SJCRH30 (cell line): ENCODE results near the gene KCNB1. TPM values are rescaled to one million over a fixed set of nuclear protein-coding genes. Genes with fewer than 3 reads are reported as not detected.
A peak's percentile ranks its signal among the peaks of the same experiment; 100 is the strongest.

Experiments used
- DNase-seq, 2 experiments: peaks; one replicate each; pipeline ENCODE4 v3.0.0-alpha.2; 2015 to 2020
- H3K27ac ChIP-seq: fragments of 250-450 bp; sonication (Bioruptor Pico); 2 replicates; pipeline ENCODE4 v1.5.1; 2020; ENCODE audit warnings: mild to moderate bottlenecking, moderate library complexity
- H3K27me3 ChIP-seq: fragments of 250-450 bp; sonication (Bioruptor Pico); 2 replicates; pipeline ENCODE4 v1.5.1; 2020; ENCODE audit warnings: mild to moderate bottlenecking, moderate library complexity
- H3K36me3 ChIP-seq: fragments of 250-450 bp; sonication (Bioruptor Pico); 2 replicates; pipeline ENCODE4 v1.5.1; 2020; ENCODE audit warnings: mild to moderate bottlenecking, moderate library complexity
- H3K4me1 ChIP-seq: fragments of 250-450 bp; sonication (Bioruptor Pico); 2 replicates; pipeline ENCODE4 v1.5.1; 2020; ENCODE audit warnings: mild to moderate bottlenecking, moderate library complexity
- H3K4me3 ChIP-seq: fragments of 250-450 bp; sonication (Bioruptor Pico); 2 replicates; pipeline ENCODE4 v1.5.1; 2020; ENCODE audit warnings: mild to moderate bottlenecking, moderate library complexity
- H3K9me3 ChIP-seq: fragments of 250-450 bp; sonication (Bioruptor Pico); replicated peaks from 2 replicates; pipeline ENCODE4 v1.5.1; 2020; ENCODE audit warnings: mild to moderate bottlenecking, moderate library complexity
- total RNA-seq: library from RNA; depleted of rRNA; stranded (reverse); fragments of >200 nt; shearing (Covaris generic); gene quantifications from 2 replicates; pipeline ENCODE4 v1.2.3, GENCODE V29; 2014; rRNA removed

KCNB1 gene
- 0.10 and 0.30 TPM in 2 replicates for total RNA-seq

DNA sequence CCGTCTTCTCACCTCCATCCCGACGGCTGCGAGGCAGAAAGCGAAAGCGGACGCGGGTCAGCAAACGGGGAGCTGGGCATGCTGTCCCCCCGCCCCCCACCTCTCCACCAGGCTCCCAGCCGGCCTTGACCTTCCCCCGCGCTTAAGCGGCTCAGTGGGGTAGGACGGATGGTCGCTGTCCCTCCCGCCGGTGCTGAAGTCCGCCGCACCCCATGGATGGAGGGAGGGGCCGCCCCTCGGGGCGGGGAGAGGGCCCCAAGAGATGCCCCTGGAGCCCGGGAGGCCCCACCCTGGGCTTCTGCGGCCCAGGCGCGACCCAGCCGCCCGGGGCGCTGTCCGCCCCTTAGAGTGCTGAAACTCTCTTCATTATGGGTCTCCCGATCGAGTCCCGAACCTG is at the start of gene KCNB1:
Gene KCNB1, minus strand, starts transcription at position 48 of the 397 bp plus-strand sequence. CDS start 188 bp downstream, outside the sequence.
- Histone ChIP-seq H3K9me3 (no peaks in the 10 kb centered on the region), H3K27me3 (peaks cover 7% of the 10 kb centered on the region), H3K4me1 (peaks cover 5% of the 10 kb centered on the region), H3K27ac (no peak within 1 kb of the TSS), H3K36me3 (no peaks in the 10 kb centered on the region), H3K4me3 (no peak within 1 kb of the TSS)
- peak; percentile 73 to 77 for DNase-seq

DNA sequence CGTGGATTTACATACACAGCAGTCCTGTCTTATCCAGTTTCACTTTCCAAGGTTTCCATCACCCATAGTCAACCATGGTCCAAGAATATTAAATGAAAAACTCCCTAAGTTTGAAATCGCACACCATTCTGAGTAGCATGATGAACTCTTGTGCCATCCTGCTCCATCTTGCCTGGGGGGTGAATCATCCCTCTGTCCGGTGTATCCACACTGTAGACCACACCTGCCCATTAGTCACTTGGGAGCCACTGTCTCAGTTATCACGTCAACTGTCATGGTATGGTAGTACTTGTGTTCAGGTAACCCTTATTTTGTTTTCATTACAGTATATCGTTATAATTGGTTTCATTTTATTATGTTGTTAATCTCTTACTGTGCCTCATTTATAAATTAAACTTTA is 47.0 kb upstream of the KCNB1 start:
- no peaks in the 10 kb centered on the region for H3K4me1 ChIP-seq
- H3K36me3 ChIP-seq, result no peaks in the 10 kb centered on the region
- H3K9me3 ChIP-seq, result no peaks in the 10 kb centered on the region
- H3K27me3 ChIP-seq, result 0 out of 2 replicates have a peak, but pooled peaks cover 5% of the 10 kb centered on the region
- no peak overlapping the region for H3K4me3 ChIP-seq
- no peak for DNase-seq
- no peak overlapping the region for H3K27ac ChIP-seq

DNA sequence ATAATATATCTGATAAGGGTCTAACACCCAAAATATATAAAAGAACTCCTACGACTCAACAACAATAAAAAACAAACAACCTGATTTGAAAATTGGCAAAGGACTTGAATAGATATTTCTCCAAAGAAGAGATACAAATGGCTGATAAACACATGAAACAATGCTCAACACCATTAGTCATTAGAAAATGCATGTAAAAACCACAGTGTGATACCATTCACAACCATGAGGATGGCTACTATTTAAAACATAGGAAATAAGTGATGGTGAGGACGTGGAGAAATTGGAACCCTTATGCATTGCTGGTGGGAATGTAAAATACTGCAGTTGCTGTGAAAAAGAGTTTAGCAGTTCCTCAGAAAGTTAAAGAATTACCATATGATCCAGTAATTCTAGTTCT is 44.1 kb upstream of the KCNB1 start:
- H3K4me3 ChIP-seq, result no peak overlapping the region
- DNase-seq, result no peak
- H3K4me1 ChIP-seq, result no peaks in the 10 kb centered on the region
- no peaks in the 10 kb centered on the region for H3K9me3 ChIP-seq
- 0 out of 2 replicates have a peak, but pooled peaks cover under 1% of the 10 kb centered on the region for H3K27me3 ChIP-seq
- H3K27ac ChIP-seq, result no peak overlapping the region
- no peaks in the 10 kb centered on the region for H3K36me3 ChIP-seq

DNA sequence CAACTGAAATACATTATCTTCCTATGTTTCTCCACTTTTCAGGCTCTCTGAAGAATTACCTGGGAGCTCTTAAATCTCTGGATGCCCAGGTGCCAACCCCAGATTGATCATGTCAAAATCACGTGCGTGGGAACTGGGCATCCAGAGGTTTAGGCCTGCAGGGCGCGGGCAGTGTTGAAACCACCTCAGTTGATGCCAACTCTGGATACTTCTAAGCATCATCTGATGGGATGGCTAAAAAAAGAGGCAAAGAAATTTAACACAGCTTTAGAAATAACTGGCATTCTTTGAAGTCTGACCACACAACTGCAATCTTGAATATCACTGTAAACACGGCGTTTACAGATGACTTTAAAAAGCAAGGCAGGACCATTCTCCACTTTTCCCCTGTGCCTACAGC is 43.6 kb upstream of the KCNB1 start:
- H3K27me3 ChIP-seq, result no peaks in the 10 kb centered on the region
- no peaks in the 10 kb centered on the region for H3K36me3 ChIP-seq
- no peaks in the 10 kb centered on the region for H3K4me1 ChIP-seq
- no peaks in the 10 kb centered on the region for H3K9me3 ChIP-seq
- no peak for DNase-seq
- no peak overlapping the region for H3K27ac ChIP-seq
- H3K4me3 ChIP-seq, result no peak overlapping the region

DNA sequence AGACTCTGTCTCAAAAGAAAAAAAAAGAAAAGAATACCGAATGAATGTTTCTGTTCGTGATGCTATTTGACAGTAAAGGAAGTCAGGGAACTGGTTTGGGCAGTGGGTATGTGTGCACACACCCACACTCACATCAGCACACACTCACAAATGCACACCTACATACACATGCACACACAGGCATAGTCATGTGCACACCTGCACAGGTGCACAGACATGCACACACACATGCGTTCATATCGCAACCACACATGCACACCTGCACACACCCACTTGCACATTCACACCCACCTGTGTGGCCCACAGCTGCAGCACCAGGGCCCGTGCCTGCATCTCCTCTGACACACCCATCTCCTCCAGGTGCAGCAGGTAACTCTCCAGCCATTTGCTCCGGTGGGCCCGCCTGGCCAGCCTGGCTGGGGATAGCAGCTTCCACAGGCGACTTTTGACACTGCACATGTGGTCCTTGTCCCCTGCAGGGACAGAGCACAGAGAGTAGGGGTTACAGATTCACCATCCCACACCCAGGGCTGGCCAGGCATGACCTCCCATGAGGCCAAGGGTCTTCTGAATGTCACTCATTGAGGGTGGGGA is 41.4 kb upstream of the KCNB1 start:
- no peak overlapping the region for H3K4me3 ChIP-seq
- H3K36me3 ChIP-seq, result no peaks in the 10 kb centered on the region
- no peaks in the 10 kb centered on the region for H3K9me3 ChIP-seq
- H3K27me3 ChIP-seq, result no peaks in the 10 kb centered on the region
- no peak overlapping the region for H3K27ac ChIP-seq
- no peaks in the 10 kb centered on the region for H3K4me1 ChIP-seq
- DNase-seq, result no peak

DNA sequence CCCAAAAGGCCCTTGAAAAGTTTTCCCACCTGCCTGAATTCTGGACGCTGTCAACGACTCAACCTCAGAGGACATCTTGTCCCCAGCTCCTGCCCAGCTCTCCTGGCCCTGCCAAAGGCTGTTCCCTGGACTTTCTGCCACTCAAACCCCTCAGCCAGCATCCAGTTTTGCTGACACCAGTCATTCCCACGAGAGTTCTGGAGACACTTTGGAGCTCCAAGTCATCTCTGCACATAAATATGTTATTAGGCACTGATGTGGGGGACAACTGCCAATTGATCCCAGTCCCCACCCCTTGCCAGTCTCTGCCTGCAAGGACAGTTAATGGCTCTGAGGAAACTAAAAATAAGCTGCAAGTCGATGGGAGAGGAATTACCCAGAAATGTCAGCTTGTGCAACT is 38.9 kb upstream of the KCNB1 start:
- no peaks in the 10 kb centered on the region for H3K4me1 ChIP-seq
- H3K27ac ChIP-seq, result no peak overlapping the region
- no peak for DNase-seq
- no peaks in the 10 kb centered on the region for H3K36me3 ChIP-seq
- H3K9me3 ChIP-seq, result no peaks in the 10 kb centered on the region
- H3K4me3 ChIP-seq, result no peak overlapping the region
- peaks cover 7% of the 10 kb centered on the region; the same call in 1 of the 2 replicates for H3K27me3 ChIP-seq

DNA sequence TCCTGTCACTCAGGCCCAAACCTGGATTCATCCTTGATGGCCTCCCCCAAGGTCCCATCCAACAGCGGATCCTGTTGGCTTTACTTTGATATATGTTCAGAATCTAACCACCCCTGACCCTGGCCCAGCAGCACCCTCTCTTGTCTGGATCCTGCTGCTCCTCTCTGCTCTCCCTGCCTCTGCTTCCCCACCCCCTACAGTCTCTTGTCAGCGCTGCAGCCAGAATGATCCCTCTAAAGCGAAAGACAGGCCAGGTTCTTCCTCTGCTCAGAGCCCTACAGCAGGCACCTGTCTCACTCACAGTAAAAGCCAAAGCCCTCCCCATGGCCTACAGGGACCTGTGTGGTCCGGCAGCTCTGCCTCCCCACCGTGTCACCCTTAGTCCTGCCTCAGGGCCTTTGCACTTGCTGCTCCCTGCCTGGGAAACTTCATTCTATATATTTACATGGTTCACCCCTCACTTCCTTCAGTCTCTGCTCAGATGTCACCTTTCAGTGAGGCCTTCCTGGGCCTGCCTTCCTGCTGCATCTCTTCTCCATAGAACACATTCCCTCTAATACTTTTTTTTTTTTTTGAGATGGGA is 37.4 kb upstream of the KCNB1 start:
- DNase-seq, result no peak
- Histone ChIP-seq H3K36me3 (no peaks in the 10 kb centered on the region), H3K27ac (no peak overlapping the region), H3K27me3 (peaks cover 7% of the 10 kb centered on the region; the same call in 1 of the 2 replicates), H3K4me3 (no peak overlapping the region), H3K9me3 (no peaks in the 10 kb centered on the region), H3K4me1 (no peaks in the 10 kb centered on the region)

DNA sequence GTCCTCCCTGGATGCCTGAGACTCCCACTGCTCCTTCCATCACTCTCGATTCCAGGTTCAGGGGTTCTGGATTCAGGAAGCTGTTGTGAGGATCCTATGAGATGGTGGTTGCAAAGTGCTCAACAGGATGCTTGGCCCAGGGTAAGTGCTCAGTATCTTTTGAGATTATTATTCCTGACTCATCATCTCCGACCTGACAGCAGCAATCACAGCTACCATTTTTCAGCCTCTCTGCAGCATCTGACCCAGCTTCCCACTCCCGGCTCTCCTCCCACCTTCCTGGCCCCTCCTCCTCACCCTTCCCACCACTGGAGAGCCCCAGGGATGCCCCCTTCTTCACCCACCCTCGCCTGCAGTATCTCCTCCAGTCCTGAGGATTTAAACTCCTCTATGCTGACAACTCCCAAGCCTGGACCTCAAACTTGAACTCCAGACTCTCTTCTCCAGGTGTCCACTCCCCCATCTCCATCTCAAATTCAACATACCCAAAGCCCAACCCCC is 36.8 kb upstream of the KCNB1 start:
- H3K36me3 ChIP-seq, result no peaks in the 10 kb centered on the region
- H3K4me1 ChIP-seq, result no peaks in the 10 kb centered on the region
- no peak overlapping the region for H3K4me3 ChIP-seq
- H3K27ac ChIP-seq, result no peak overlapping the region
- no peaks in the 10 kb centered on the region for H3K9me3 ChIP-seq
- DNase-seq, result no peak
- peaks cover 7% of the 10 kb centered on the region; the same call in 1 of the 2 replicates for H3K27me3 ChIP-seq

DNA sequence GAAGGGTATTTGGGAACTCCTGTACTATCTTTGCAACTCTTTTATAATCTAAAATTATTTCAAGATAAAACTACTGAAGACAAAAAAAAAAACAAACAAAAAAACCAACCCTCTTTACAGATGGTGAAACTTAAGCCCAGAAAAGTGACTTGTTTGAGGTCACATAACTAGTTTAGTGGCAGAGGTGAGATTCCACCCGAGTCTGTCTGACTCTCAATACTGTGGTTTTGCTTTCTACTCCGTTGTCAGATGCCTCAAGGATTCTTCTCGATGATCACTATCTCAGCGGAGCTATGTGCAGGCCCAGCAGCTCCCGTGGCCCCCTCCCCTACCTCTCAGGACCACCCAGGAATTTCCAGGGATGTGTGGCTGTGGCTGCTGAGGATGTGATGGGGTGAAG is 36.1 kb upstream of the KCNB1 start:
- Histone ChIP-seq H3K36me3 (no peaks in the 10 kb centered on the region), H3K9me3 (no peaks in the 10 kb centered on the region), H3K27me3 (peaks cover 7% of the 10 kb centered on the region; the same call in 1 of the 2 replicates), H3K4me3 (no peak overlapping the region), H3K4me1 (no peaks in the 10 kb centered on the region), H3K27ac (no peak overlapping the region)
- no peak for DNase-seq

DNA sequence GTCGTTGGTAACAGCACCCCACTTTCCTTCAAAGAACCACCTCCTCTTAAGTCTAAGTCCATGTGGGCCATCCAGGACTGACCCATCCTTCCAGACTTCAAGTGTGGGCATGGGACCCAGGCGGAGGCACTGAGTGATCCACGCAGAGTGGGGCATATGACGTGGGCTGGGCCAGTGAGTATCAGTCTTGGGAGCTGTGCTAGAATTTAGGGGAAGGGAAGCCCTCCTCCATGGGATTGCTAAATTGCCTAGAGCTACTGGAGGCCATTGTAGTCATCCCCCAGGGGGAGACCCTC is 35.3 kb upstream of the KCNB1 start:
- H3K36me3 ChIP-seq, result no peaks in the 10 kb centered on the region
- H3K4me3 ChIP-seq, result no peak overlapping the region
- H3K4me1 ChIP-seq, result no peaks in the 10 kb centered on the region
- DNase-seq, result no peak
- H3K9me3 ChIP-seq, result no peaks in the 10 kb centered on the region
- H3K27me3 ChIP-seq, result peaks cover 7% of the 10 kb centered on the region; the same call in 1 of the 2 replicates
- no peak overlapping the region for H3K27ac ChIP-seq

DNA sequence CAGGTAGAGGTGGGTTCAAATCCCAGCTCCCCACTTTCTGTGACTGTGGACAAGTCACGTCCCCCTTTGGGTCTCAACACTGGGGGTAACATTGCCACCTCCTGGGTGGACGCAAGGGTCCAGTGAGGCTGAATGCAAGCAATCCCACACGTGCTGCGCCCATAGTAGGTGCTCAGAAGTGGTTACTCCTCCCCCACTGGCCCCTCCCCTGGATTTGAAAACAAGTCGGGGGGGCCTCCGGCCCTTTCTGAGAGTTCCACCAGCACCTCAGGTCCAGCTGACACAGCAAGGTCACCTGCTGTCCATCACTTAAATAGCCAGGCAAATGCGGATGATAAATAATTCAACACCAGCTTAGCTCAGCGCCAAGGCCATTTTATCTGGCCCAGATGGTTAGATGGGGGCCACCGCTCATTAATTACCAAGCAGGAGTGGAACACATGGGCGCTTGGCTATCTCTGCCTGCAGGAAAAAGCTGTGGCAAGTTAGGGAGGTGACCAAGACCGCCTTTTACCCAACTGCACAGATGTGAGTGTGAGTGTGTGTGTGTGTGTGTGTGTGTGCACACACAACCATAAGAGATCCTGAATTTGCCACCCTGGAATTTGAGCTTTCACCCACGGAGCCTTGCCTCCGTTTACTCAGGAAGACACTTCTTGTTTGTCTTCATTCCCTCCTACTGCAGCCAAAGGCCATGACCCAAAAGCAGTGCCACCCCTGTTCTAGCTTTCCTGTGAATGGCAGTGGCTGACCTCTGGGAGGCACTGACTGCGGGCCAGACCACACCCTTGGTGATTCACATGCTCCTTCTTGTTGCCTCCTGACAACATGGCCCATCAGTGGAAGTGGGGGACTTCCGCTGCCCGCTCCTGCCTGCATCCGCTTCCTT is 34.7 kb upstream of the KCNB1 start:
- peaks cover 7% of the 10 kb centered on the region; the same call in 1 of the 2 replicates for H3K27me3 ChIP-seq
- DNase-seq, result no peak

DNA sequence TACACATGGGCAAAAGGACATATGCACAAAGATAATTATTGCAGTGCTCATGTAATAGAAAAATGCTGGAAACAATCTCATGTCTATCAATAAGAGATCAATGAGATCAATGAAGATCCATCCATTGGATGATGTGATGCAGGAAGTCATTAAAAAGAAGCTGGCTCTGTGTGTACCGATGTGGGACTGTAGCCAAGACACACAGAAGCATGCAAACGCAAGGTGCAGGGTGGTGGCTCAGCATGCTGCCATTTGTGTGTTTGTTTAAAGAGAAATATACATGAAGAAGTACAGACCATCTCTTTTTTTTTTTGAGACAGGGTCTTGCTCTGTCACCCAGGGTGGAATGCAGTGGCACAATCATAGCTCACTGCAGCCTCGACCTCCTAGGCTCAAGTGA is 33.1 kb upstream of the KCNB1 start:
- no peaks in the 10 kb centered on the region for H3K9me3 ChIP-seq
- H3K27me3 ChIP-seq, result peaks cover 7% of the 10 kb centered on the region; the same call in 1 of the 2 replicates
- no peak overlapping the region for H3K27ac ChIP-seq
- H3K4me1 ChIP-seq, result peaks cover 11% of the 10 kb centered on the region
- no peaks in the 10 kb centered on the region for H3K36me3 ChIP-seq
- no peak for DNase-seq
- H3K4me3 ChIP-seq, result no peak overlapping the region

More for the DNA sequence above, 34.7 kb upstream of the KCNB1 start:
- Histone ChIP-seq H3K4me3 (no peak overlapping the region), H3K27ac (no peak overlapping the region), H3K9me3 (no peaks in the 10 kb centered on the region), H3K36me3 (no peaks in the 10 kb centered on the region), H3K4me1 (no peaks in the 10 kb centered on the region)

DNA sequence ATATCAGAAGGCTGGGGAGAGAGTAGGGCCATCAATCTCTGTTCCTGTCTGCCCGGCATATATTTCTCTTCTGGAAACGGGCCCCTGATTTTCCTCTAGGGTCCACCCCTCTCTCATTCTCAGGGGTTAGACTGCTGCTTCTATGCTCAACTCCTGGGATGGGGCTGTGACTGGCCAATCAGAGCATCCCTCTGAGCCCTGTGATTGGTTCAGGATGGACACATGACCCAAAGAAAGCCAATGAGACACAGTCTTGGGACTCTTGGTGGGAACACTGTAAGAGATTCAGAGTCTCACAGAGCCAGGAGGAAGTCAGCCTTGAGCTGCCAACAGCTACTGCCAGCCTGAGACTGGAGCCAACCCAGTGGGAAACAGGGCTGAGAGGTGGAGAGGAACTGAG is 31.0 kb upstream of the KCNB1 start:
- no peak overlapping the region for H3K4me3 ChIP-seq
- no peak for DNase-seq
- no peaks in the 10 kb centered on the region for H3K36me3 ChIP-seq
- no peak overlapping the region for H3K27ac ChIP-seq
- no peaks in the 10 kb centered on the region for H3K9me3 ChIP-seq
- H3K4me1 ChIP-seq, result peaks cover 23% of the 10 kb centered on the region
- peaks cover 7% of the 10 kb centered on the region; the same call in 1 of the 2 replicates for H3K27me3 ChIP-seq

DNA sequence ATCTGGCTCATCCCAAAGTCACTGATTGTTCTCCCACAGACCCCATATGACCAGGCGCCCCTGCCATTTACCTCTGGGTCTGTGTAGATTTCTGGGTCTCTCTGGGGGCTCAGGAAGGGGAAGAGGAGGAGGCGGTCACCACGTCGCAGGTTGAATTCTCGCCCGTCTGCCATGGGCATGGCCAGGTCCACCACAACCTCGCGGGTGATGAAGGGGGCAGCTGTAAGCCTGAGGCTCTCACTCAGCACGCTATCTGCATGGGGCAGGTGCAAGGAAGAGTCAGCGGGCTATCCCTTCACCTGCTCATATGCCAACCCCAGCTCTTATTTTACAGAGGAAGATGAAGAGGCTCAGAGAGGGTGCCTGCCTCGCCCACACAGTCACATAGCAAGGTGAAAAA is 30.5 kb upstream of the KCNB1 start:
- H3K36me3 ChIP-seq, result no peaks in the 10 kb centered on the region
- no peak overlapping the region for H3K27ac ChIP-seq
- H3K4me1 ChIP-seq, result peaks cover 28% of the 10 kb centered on the region
- DNase-seq, result no peak
- H3K9me3 ChIP-seq, result no peaks in the 10 kb centered on the region
- no peak overlapping the region for H3K4me3 ChIP-seq
- H3K27me3 ChIP-seq, result peaks cover 7% of the 10 kb centered on the region; the same call in 1 of the 2 replicates
